Endothelial cell of umbilical vein (primary cell): Measurements from ENCODE around the gene MZB1. TPM values are rescaled to one million over a fixed set of nuclear protein-coding genes. Genes with fewer than 3 reads are reported as not detected.

Experiments used
- BruUV-seq: library from RNA; stranded (reverse); fragments of 400-500 nt; replicated peaks from 2 replicates; lab custom pipeline; 2021; lab: Mats Ljungman, UMichigan
- CTCF ChIA-PET: fragments of 300-600, 350-600 bp; sonication (Branson Sonifier 250); formaldehyde crosslinking; loops from one replicate; lab custom pipeline; 2021; ENCODE audit warnings: antibody characterized with exemption, inconsistent platforms; lab: Charles Lee
- POLR2A ChIA-PET: fragments of 300-600, 350-600 bp; sonication (Branson Sonifier 250); formaldehyde crosslinking; loops from one replicate; lab custom pipeline; 2021; ENCODE audit warnings: antibody characterized with exemption, inconsistent platforms; lab: Charles Lee
- DNase-seq: peaks from one replicate; pipeline ENCODE4 v3.0.0-alpha.2; 2011; ENCODE audit warnings: low read depth, low spot score
- FAIRE-seq: peaks from 2 replicates; lab custom pipeline; 2011; peaks lifted over from hg19 to GRCh38; lab: Jason Lieb, UNC
- H2AFZ ChIP-seq: 2 replicates; pipeline ENCODE4 v1.6.0; 2012; ENCODE audit warnings: low read depth, low read length, control low read depth, inconsistent platforms
- H3K27ac ChIP-seq: 2 replicates; pipeline ENCODE4 v1.5.1; 2011; ENCODE audit warnings: low read depth, mild to moderate bottlenecking, control low read depth, low read length, moderate library complexity; ENCODE audit not compliant: insufficient read depth
- H3K27me3 ChIP-seq, 2 experiments: 2 replicates each; pipeline versions ENCODE4 v1.6.0 to v1.6.1; 2011; ENCODE audit warnings: low read length in 2 of 2, mixed read lengths in 1 of 2; ENCODE audit not compliant: control insufficient read depth in 2 of 2, insufficient read depth in 2 of 2
- H3K36me3 ChIP-seq, 2 experiments: 2 replicates in 1 of 2; 3 replicates in 1 of 2; pipeline ENCODE4 v1.5.1; 2011; ENCODE audit warnings: low read length in 2 of 2, mild to moderate bottlenecking in 1 of 2, moderate library complexity in 1 of 2; ENCODE audit not compliant: control insufficient read depth in 2 of 2, insufficient read depth in 2 of 2; ENCODE audit errors: extremely low read depth in 1 of 2
- H3K4me1 ChIP-seq: 3 replicates; pipeline ENCODE4 v1.5.1; 2011; ENCODE audit warnings: mild to moderate bottlenecking, low read length; ENCODE audit not compliant: control insufficient read depth, insufficient read depth; ENCODE audit errors: extremely low read depth
- H3K4me2 ChIP-seq: 2 replicates; pipeline ENCODE4 v1.6.1; 2011; ENCODE audit warnings: low read length, control low read depth, mixed read lengths; ENCODE audit not compliant: insufficient read depth
- H3K4me3 ChIP-seq, 3 experiments: fragments of 200-600 bp in 1 of 3; sonication (generic), shearing (Covaris generic) in 1 of 3; replicated peaks in 1 of 3; 2 replicates each; pipeline ENCODE4 v1.5.1; 2011 to 2016; ENCODE audit warnings: control low read depth in 3 of 3, low read length in 3 of 3, mild to moderate bottlenecking in 2 of 3, inconsistent platforms in 1 of 3, low read depth in 1 of 3, moderate library complexity in 1 of 3; ENCODE audit not compliant: insufficient read depth in 1 of 3
- H3K79me2 ChIP-seq: 2 replicates; pipeline ENCODE4 v1.6.0; 2012; ENCODE audit warnings: low read length, inconsistent platforms; ENCODE audit not compliant: control insufficient read depth, insufficient read depth
- H3K9ac ChIP-seq: replicated peaks from 2 replicates; pipeline ENCODE3; 2011; ENCODE audit warnings: low read length, control low read depth; ENCODE audit not compliant: insufficient read depth; ENCODE audit errors: extremely low read depth
- H3K9me1 ChIP-seq: replicated peaks from 3 replicates; pipeline ENCODE4 v1.6.0; 2011; ENCODE audit warnings: mild to moderate bottlenecking, low read length; ENCODE audit not compliant: control insufficient read depth, insufficient read depth; ENCODE audit errors: extremely low read depth
- H3K9me3 ChIP-seq: replicated peaks from 2 replicates; pipeline ENCODE4 v1.5.1; 2012; ENCODE audit warnings: low read length, inconsistent platforms; ENCODE audit not compliant: control insufficient read depth, insufficient read depth
- H4K20me1 ChIP-seq: replicated peaks from 2 replicates; pipeline ENCODE3; 2011; ENCODE audit warnings: mild to moderate bottlenecking, low read length; ENCODE audit not compliant: control insufficient read depth, insufficient read depth; ENCODE audit errors: extremely low read depth
- CTCF ChIP-seq, 2 donors: IDR thresholded peaks; 1 replicate in 1 of 2; 2 replicates in 1 of 2; pipeline ENCODE4 v1.5.1; 2011; ENCODE audit warnings: low read length in 2 of 2, mild to moderate bottlenecking in 2 of 2, moderate library complexity in 2 of 2, control low read depth in 1 of 2, inconsistent platforms in 1 of 2, low read depth in 1 of 2; ENCODE audit not compliant: insufficient read depth in 1 of 2; ENCODE audit errors: extremely low read depth in 1 of 2
- EZH2 ChIP-seq: IDR thresholded peaks from 2 replicates; pipeline ENCODE4 v1.6.1; 2012; ENCODE audit warnings: borderline replicate concordance, low read depth, mild to moderate bottlenecking, moderate library complexity, low read length, inconsistent platforms; ENCODE audit not compliant: severe bottlenecking
- JUN ChIP-seq: IDR thresholded peaks from 2 replicates; pipeline ENCODE4 v1.6.1; 2011; ENCODE audit warnings: borderline replicate concordance, low read depth; ENCODE audit not compliant: insufficient read length, insufficient read depth
- MAX ChIP-seq: IDR thresholded peaks from 2 replicates; pipeline ENCODE4 v1.6.1; 2011; ENCODE audit not compliant: insufficient read depth, insufficient read length
- MYC ChIP-seq: IDR thresholded peaks from one replicate; pipeline ENCODE4 v1.6.1; 2011; ENCODE audit warnings: mild to moderate bottlenecking, low read depth, low read length
- POLR2AphosphoS5 ChIP-seq: IDR thresholded peaks from 2 replicates; pipeline ENCODE4 v1.6.1; 2012; ENCODE audit warnings: low read depth, mild to moderate bottlenecking, control low read depth, low read length, moderate library complexity; ENCODE audit not compliant: insufficient read depth
- dilution Hi-C: fragments of 300-500 bp; cut with MboI; formaldehyde crosslinking; loops from one replicate; pipeline ENCODE4 v1.15.0; 2019; ENCODE audit warnings: low sequenced_read_pairs; ENCODE audit not compliant: extremely low pct_ligation_motif_present
- intact Hi-C: fragments of 100-400 bp; cut with micrococcal nuclease; formaldehyde crosslinking; loops from one replicate; pipeline ENCODE4 v1.10.0; 2022
- polyA plus RNA-seq, 4 experiments: library from polyadenylated mRNA; depleted of rRNA in 3 of 4; stranded (reverse) in 3 of 4; unstranded in 1 of 4; fragments of >200 nt; gene quantifications; 2 replicates each; pipeline versions ENCODE4 v1.2.1 to v1.2.3, GENCODE V29; 2011 to 2012; ENCODE audit warnings: missing spikeins in 1 of 4
- total RNA-seq: library from RNA; stranded (reverse); gene quantifications from 2 replicates; pipeline ENCODE4 v1.2.3, GENCODE V29; 2021

Gene MZB1
- total and polyA plus RNA-seq, 2 donors (not counting 3 experiments of a cell fraction or from before 2014, with no cell fraction given): not detected

DNA sequence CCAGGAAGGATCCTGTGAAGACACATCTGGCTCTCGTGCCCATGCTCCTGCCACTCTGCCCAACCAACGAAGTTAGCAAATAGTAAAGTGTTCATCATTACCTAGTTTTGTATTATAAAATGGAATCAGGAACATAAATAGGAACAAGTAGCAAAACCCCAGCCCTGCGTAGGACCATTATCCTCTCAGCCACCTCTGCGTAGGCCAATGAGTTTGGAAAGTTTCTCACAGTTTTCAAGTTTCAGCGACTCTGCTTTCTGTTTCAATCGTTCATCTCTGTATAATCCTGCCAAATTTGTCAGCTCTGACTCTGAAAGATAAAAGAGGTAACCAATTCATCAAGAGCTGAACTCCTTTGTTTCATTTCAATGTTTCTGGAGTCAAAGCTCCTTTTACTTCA is 24.2 kb upstream of the MZB1 start:
- dilution Hi-C loops (loop anchor here (10.0 kb wide), 1 partner anchor 111 kb away; no protein-coding TSS in a partner anchor), intact Hi-C loops (no loop called here)
- Histone ChIP-seq H2AFZ (no peak overlapping the region), H4K20me1 (no peaks in the 10 kb centered on the region), H3K4me2 (no peak overlapping the region), H3K27me3 (no peaks in the 10 kb centered on the region), H3K9me1 (no peaks in the 10 kb centered on the region), H3K36me3 (peaks cover 2 to 10% of the 10 kb centered on the region in 2 experiments), H3K79me2 (no peaks in the 10 kb centered on the region), H3K9me3 (no peaks in the 10 kb centered on the region), H3K9ac (no peak overlapping the region), H3K4me3 (no peak overlapping the region), H3K27ac (no peak overlapping the region), H3K4me1 (peaks cover 14% of the 10 kb centered on the region)
- CTCF ChIA-PET: interaction anchor here (1.1 kb wide), 1 partner anchor 9 kb away, joined by 3 read pairs; no protein-coding TSS in a partner anchor
- POLR2A ChIA-PET: no interaction called here
- TF ChIP-seq POLR2AphosphoS5: no peak
- TF ChIP-seq MYC: no peak
- peak; percentile 24 for FAIRE-seq
- no peak for DNase-seq
- BruUV-seq: no TSS peak

DNA sequence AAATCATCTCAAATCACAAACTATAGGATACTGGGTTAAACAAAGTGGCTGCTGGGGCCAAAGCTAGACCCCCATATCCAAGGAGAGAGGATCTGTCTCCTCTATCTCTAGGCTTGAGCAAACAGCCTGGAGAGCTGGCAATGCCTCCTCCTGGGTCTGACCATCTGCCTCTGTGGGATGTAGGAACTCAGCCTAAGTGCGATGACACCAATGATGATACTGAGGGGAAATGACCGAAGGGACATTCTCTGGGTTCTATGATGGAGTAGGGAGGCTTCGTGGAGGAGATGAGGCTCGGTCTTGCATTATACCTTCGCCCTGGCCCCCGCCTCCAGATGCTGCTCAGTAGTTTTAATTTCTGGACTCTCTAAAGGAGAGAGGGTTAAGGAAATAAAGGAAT is 23.4 kb upstream of the MZB1 start:
- TF ChIP-seq EZH2 (no peak), POLR2AphosphoS5 (no peak), JUN (no peak), CTCF (IDR thresholded peaks at IDR 0.05; ENCODE audit: extremely low read depth in 1 of 2, insufficient read depth in 1 of 2, low read depth in 1 of 2, low read length in 2 of 2) (no peak), MAX (no peak)
- H4K20me1 ChIP-seq: no peaks in the 10 kb centered on the region
- no peaks in the 10 kb centered on the region for H3K9me3 ChIP-seq
- H3K4me3 ChIP-seq: no peak overlapping the region
- DNase-seq (no peak), FAIRE-seq (no peak)
- dilution Hi-C loops (loop anchor here (10.0 kb wide), 1 partner anchor 112 kb away; no protein-coding TSS in a partner anchor), intact Hi-C loops (no loop called here)
- no peaks in the 10 kb centered on the region for H3K9me1 ChIP-seq
- H3K36me3 ChIP-seq: peaks cover 2 to 10% of the 10 kb centered on the region in 2 experiments
- H3K9ac ChIP-seq: no peak overlapping the region
- ChIA-PET POLR2A (no interaction called here), CTCF (no interaction called here)
- peaks cover 6% of the 10 kb centered on the region for H3K4me1 ChIP-seq
- H3K79me2 ChIP-seq: no peaks in the 10 kb centered on the region
- no peak overlapping the region for H3K4me2 ChIP-seq
- BruUV-seq: no TSS peak
- H2AFZ ChIP-seq: no peak overlapping the region
- H3K27me3 ChIP-seq: no peaks in the 10 kb centered on the region
- H3K27ac ChIP-seq: no peak overlapping the region
